ENCODE results near the gene ACMSD. TPM values are rescaled to one million over a fixed set of nuclear protein-coding genes. Genes with fewer than 3 reads are reported as not detected.

The ACMSD gene
- total and polyA plus RNA-seq, 2 experiments from 2014 or later: 0.11 TPM; not detected in 1

GRCh38 chr2:134818321-134818720 is 20.1 kb upstream of the ACMSD start (continued):
- no peak for TF ChIP-seq ZNF462 (CRISPR knock-in tag; IDR thresholded peaks at IDR 0.05)
- TF ChIP-seq STAT1 (IDR thresholded peaks at IDR 0.05; ENCODE audit: unreplicated experiment): no peak

- DNase-seq (ENCODE audit: low spot score): no peak
- Histone ChIP-seq H3F3A (replicated peaks; ENCODE audit: low read depth) (no peaks in the 10 kb centered on the region), H3K4me3 (no peak overlapping the region), H4K20me1 (replicated peaks; ENCODE audit: insufficient read depth) (no peaks in the 10 kb centered on the region), H2AFZ (no peak overlapping the region), H3K36me3 (ENCODE audit: insufficient read depth) (no peaks in the 10 kb centered on the region; the same call in 1 of the 2 replicates), H3K4me2 (no peak overlapping the region), H3K27me3 (ENCODE audit: insufficient read depth) (no peaks in the 10 kb centered on the region), H3K9me2 (ENCODE audit: insufficient read depth) (peaks cover 3% of the 10 kb centered on the region; the same call in 1 of the 2 replicates), H3K4me1 (ENCODE audit: insufficient read depth) (no peaks in the 10 kb centered on the region), H3K27ac (ENCODE audit: low read depth) (no peak overlapping the region), H3K79me2 (replicated peaks; ENCODE audit: insufficient read depth) (no peaks in the 10 kb centered on the region)
- Mint-ChIP-seq H3K27me3 (ENCODE audit: insufficient read depth, low read depth, poor library complexity) (peaks cover 5% of the 10 kb centered on the region), H3K27ac (no peak overlapping the region), H3K9me3 (peaks cover 2% of the 10 kb centered on the region), H3K4me3 (no peak overlapping the region), H3K4me1 (no peaks in the 10 kb centered on the region), H3K36me3 (ENCODE audit: low read depth) (peaks cover 7% of the 10 kb centered on the region; the same call in 2 of the 3 replicates)
- ATAC-seq: no peak
- TF ChIP-seq CREB1 (CRISPR knock-in tag; IDR thresholded peaks at IDR 0.05; ENCODE audit: low read depth): no peak
- TF ChIP-seq STAT1 (IDR thresholded peaks at IDR 0.05; ENCODE audit: unreplicated experiment): no peak
- TF ChIP-seq ETS1 (IDR thresholded peaks at IDR 0.05): no peak
- no peak for TF ChIP-seq ZNF462 (CRISPR knock-in tag; IDR thresholded peaks at IDR 0.05)
Observed at GRCh38 chr2:134819334-134819733, 19.1 kb upstream of the ACMSD start.

Measured in GM23338 (cell line).